ENCODE data around the gene CEP104. TPM values are rescaled to one million over a fixed set of nuclear protein-coding genes. Genes with fewer than 3 reads are reported as not detected.
A peak's percentile ranks its signal among the peaks of the same experiment; 100 is the strongest.

CEP104 gene
- total RNA-seq, 1 experiment from 2014 or later: 34.5 TPM

- peak overlapping the region in 1 of 3 experiments; percentile 34; a peak in 1 of 7 replicates for H3K27ac Mint-ChIP-seq
These were observed 11.5 kb upstream of the CEP104 start for GRCh38 chr1:3868464-3869006.

More at GRCh38 chr1:3868464-3869006, 11.5 kb upstream of the CEP104 start:
- no peak overlapping the region for H3K4ac ChIP-seq (ENCODE audit: low read depth, low read length)
- H2BK5ac ChIP-seq (ENCODE audit: insufficient read length, low read length): no peak overlapping the region
- H3K23ac ChIP-seq (ENCODE audit: insufficient read length, low read depth, low read length): no peak overlapping the region
- H3K79me2 ChIP-seq (ENCODE audit: insufficient read depth, low read length): no peaks in the 10 kb centered on the region
- H3T11ph ChIP-seq (ENCODE audit: low read length): no peak overlapping the region
- no peak overlapping the region for H2AK5ac ChIP-seq (ENCODE audit: insufficient read length, low read length)
- H3K14ac ChIP-seq (ENCODE audit: insufficient read depth, low read length): no peak overlapping the region
- H3K36me3 Mint-ChIP-seq (ENCODE audit: insufficient read depth in 1 of 3, low read depth in 3 of 3): peaks cover 9 to 17% (median 13%) of the 10 kb centered on the region in 3 experiments
- no CpG with 5 or more reads among the region's 13 CpGs for WGBS (ENCODE audit: extremely low coverage, insufficient read length, low lambda C conversion rate)
- H3K9me3 ChIP-seq (ENCODE audit: control insufficient read depth, low read depth, low read length): no peaks in the 10 kb centered on the region
- H4K8ac ChIP-seq (replicated peaks; ENCODE audit: insufficient read length, low read depth, low read length): no peak overlapping the region
- no peak for DNase-seq
- no peak overlapping the region for H3K27ac ChIP-seq (ENCODE audit: insufficient read length, low read depth, low read length)
- H2AFZ ChIP-seq (ENCODE audit: low read length): no peak overlapping the region
- no peaks in the 10 kb centered on the region for H3K27me3 ChIP-seq (ENCODE audit: insufficient read depth, low read length)
- H3K4me2 ChIP-seq (ENCODE audit: insufficient read depth, insufficient read length, low read length): no peak overlapping the region
- no peaks in the 10 kb centered on the region for H3K27me3 Mint-ChIP-seq (ENCODE audit: low read depth)
- H3K4me1 ChIP-seq (ENCODE audit: insufficient read depth, low read length): no peaks in the 10 kb centered on the region
- no peak overlapping the region for H4K91ac ChIP-seq (ENCODE audit: insufficient read length, low read depth, low read length)
- no peak overlapping the region for H3K18ac ChIP-seq (ENCODE audit: insufficient read length, low read depth, low read length)
- peaks cover 2 to 6% of the 10 kb centered on the region in 2 experiments; a peak in 3 of 4 replicates for H3K4me1 Mint-ChIP-seq
- peaks cover 6 to 8% of the 10 kb centered on the region in 2 experiments; a peak in 4 of 5 replicates for H3K9me3 Mint-ChIP-seq
- no peak overlapping the region for H2BK20ac ChIP-seq (ENCODE audit: low read depth, low read length, poor library complexity, severe bottlenecking)
- no peak overlapping the region for H2BK120ac ChIP-seq (ENCODE audit: low read depth, low read length, poor library complexity, severe bottlenecking)
- no peaks in the 10 kb centered on the region for H4K20me1 ChIP-seq (ENCODE audit: control insufficient read depth, insufficient read depth, insufficient read length)
- H3K23me2 ChIP-seq (ENCODE audit: insufficient read length, low read depth, low read length, poor library complexity, severe bottlenecking): no peaks in the 10 kb centered on the region
- H3K4me3 Mint-ChIP-seq: no peak overlapping the region
- H2BK15ac ChIP-seq (ENCODE audit: low read depth, low read length): no peak overlapping the region
- H3K56ac ChIP-seq (ENCODE audit: insufficient read length, low read depth, low read length): no peak overlapping the region
- TF ChIP-seq, protein P1, sequence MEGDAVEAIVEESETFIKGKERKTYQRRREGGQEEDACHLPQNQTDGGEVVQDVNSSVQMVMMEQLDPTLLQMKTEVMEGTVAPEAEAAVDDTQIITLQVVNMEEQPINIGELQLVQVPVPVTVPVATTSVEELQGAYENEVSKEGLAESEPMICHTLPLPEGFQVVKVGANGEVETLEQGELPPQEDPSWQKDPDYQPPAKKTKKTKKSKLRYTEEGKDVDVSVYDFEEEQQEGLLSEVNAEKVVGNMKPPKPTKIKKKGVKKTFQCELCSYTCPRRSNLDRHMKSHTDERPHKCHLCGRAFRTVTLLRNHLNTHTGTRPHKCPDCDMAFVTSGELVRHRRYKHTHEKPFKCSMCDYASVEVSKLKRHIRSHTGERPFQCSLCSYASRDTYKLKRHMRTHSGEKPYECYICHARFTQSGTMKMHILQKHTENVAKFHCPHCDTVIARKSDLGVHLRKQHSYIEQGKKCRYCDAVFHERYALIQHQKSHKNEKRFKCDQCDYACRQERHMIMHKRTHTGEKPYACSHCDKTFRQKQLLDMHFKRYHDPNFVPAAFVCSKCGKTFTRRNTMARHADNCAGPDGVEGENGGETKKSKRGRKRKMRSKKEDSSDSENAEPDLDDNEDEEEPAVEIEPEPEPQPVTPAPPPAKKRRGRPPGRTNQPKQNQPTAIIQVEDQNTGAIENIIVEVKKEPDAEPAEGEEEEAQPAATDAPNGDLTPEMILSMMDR (conservative IDR thresholded peaks at IDR 0.05): no peak
- no peak overlapping the region for H4K5ac ChIP-seq (ENCODE audit: insufficient read length, low read depth, low read length)
- no peak overlapping the region for H2BK12ac ChIP-seq (ENCODE audit: insufficient read length, low read depth, low read length)
- no peaks in the 10 kb centered on the region for H3K79me1 ChIP-seq (ENCODE audit: insufficient read depth, low read depth, low read length, poor library complexity, severe bottlenecking)
- no peak overlapping the region for H3K9ac ChIP-seq (ENCODE audit: extremely low read depth, insufficient read length, low read length)

Measured in H9 (cell line).